GM12878 (cell line): Measurements from ENCODE around the gene TRAF7. TPM values are rescaled to one million over a fixed set of nuclear protein-coding genes. Genes with fewer than 3 reads are reported as not detected.

ENCODE experiments used
- ATF7 ChIP-seq: fragments of 450-650 bp; IDR thresholded peaks from 2 replicates; pipeline ENCODE4 v1.6.1; 2016; ENCODE audit warnings: low read depth, mild to moderate bottlenecking
- BHLHE40 ChIP-seq, 2 experiments: fragments of 450-650 bp in 1 of 2; IDR thresholded peaks; 2 replicates each; pipeline ENCODE4 v1.6.1; 2011 to 2017; ENCODE audit warnings: low read depth in 2 of 2, borderline replicate concordance in 1 of 2, improper control_type of control experiment in 1 of 2, low read length in 1 of 2, mild to moderate bottlenecking in 1 of 2
- CBX5 ChIP-seq: sonication (generic); IDR thresholded peaks from 2 replicates; pipeline ENCODE4 v1.6.1; 2016; ENCODE audit warnings: low read depth, moderate library complexity, mild to moderate bottlenecking, inconsistent platforms
- E4F1 ChIP-seq: fragments of 450-650 bp; IDR thresholded peaks from 2 replicates; pipeline ENCODE4 v1.6.1; 2018; ENCODE audit warnings: borderline replicate concordance, mild to moderate bottlenecking; ENCODE audit not compliant: partially characterized antibody
- HCFC1 ChIP-seq: fragments of 150-350 bp; IDR thresholded peaks from 2 replicates; pipeline ENCODE4 v1.6.1; 2014; ENCODE audit warnings: low read length
- HDAC6 ChIP-seq: fragments of 200-600 bp; sonication (generic); IDR thresholded peaks from one replicate; pipeline ENCODE4 v1.8.0; 2017; ENCODE audit warnings: antibody characterized with exemption; ENCODE audit not compliant: unreplicated experiment
- MEF2A ChIP-seq: IDR thresholded peaks from 2 replicates; pipeline ENCODE4 v1.6.1; 2011; ENCODE audit warnings: low read depth, mild to moderate bottlenecking, low read length, moderate library complexity; ENCODE audit not compliant: insufficient read depth
- NBN ChIP-seq: fragments of 450-650 bp; IDR thresholded peaks from 2 replicates; pipeline ENCODE4 v1.6.1; 2016
- NFYA ChIP-seq: IDR thresholded peaks from 2 replicates; pipeline ENCODE4 v1.6.1; 2011; ENCODE audit warnings: low read depth, mild to moderate bottlenecking, low read length, improper control_type of control experiment, borderline replicate concordance
- NFYB ChIP-seq: IDR thresholded peaks from 2 replicates; pipeline ENCODE4 v1.6.1; 2011; ENCODE audit warnings: low read depth, mild to moderate bottlenecking, low read length, improper control_type of control experiment, moderate library complexity; ENCODE audit not compliant: insufficient read depth
- POLR2A ChIP-seq: IDR thresholded peaks from 2 replicates; pipeline ENCODE4 v1.6.1; 2011; ENCODE audit warnings: low read depth, mild to moderate bottlenecking, low read length
- SIN3A ChIP-seq: IDR thresholded peaks from 2 replicates; pipeline ENCODE4 v1.6.1; 2012; ENCODE audit warnings: low read depth, low read length, improper control_type of control experiment
- TARDBP ChIP-seq: IDR thresholded peaks from 2 replicates; pipeline ENCODE4 v1.6.1; 2016; ENCODE audit warnings: borderline replicate concordance
- polyA plus RNA-seq, 11 experiments: library from polyadenylated mRNA; depleted of rRNA in 4 of 11; unstranded in 6 of 11; stranded (reverse) in 5 of 11; fragments of >200 nt; fragmentation: Nextera tagmentation in 4 of 11; fragmentation: Illumina TruSeq in 1 of 11; extraction: Ambion mirVana in 4 of 11; extraction: Trizol in 1 of 11; gene quantifications; 1 replicate in 1 of 11; 2 replicates in 10 of 11; pipeline versions ENCODE4 v1.2.1 to v1.2.3, GENCODE V29; 2011 to 2016; ENCODE audit warnings: inconsistent platforms in 2 of 11, missing spikeins in 2 of 11, low read depth in 1 of 11
- total RNA-seq, 4 experiments: library from RNA; depleted of rRNA in 3 of 4; stranded (reverse); fragments of >200 nt in 3 of 4; fragmentation: Illumina TruSeq in 1 of 4; extraction: Trizol in 1 of 4; gene quantifications; 2 replicates each; pipeline versions ENCODE4 v1.2.1 to v1.2.3, GENCODE V29; 2013 to 2021
- TF ChIP-seq, protein P1 (sequence below): fragments of 450-650 bp; IDR thresholded peaks from 2 replicates; pipeline ENCODE4 v1.6.1; 2016; ENCODE audit warnings: mild to moderate bottlenecking
- TF ChIP-seq, protein P2 (sequence below): IDR thresholded peaks from 2 replicates; pipeline ENCODE4 v1.6.1; 2012; ENCODE audit warnings: mild to moderate bottlenecking, low read depth, low read length
- TF ChIP-seq, protein P3 (sequence below): IDR thresholded peaks from 2 replicates; pipeline ENCODE4 v1.6.1; 2012; ENCODE audit warnings: low read depth, low read length, improper control_type of control experiment
- TF ChIP-seq, protein P4 (sequence below): fragments of 450-650 bp; formaldehyde crosslinking; IDR thresholded peaks from 2 replicates; pipeline ENCODE4 v1.5.0; 2022; ENCODE audit warnings: mild to moderate bottlenecking, missing genetic modification characterization

The TRAF7 gene
- total and polyA plus RNA-seq, 10 of the 15 experiments (the other 5 are each of a cell fraction or from before 2014, with no cell fraction given) = 0.61 to 87.0 (median 30.0) TPM

DNA sequence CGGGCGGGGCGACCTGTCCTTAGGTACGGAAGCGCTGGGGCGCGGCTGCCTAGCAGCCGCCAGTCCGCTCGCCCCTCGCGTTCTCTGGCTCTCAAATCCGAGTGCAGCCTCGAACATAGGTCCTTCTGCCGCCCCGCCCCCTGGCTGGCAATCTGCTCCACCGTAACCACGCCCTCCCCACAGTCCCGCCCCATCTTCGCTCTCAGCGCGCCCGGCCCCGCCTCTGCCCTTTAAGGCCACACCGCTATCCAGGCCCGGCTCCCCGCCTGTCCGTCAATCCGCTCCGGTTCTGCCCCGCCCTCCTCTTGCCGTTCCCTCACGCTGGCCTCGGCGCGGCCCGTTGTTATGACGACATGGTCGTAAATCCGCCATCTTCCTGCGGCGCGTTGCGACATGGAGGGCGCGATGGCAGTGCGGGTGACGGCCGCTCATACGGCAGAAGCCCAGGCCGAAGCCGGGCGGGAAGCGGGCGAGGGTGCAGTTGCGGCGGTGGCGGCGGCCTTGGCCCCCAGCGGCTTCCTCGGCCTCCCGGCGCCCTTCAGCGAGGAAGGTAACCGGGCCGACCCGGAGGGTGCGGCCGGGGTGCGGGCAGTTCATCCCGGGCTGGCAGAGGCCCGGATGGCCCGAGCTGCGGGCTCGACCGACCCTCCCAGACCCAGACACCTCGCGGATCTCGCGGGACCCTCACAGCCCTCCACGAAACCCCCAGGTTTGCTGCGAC lies 67.8 kb downstream of the TRAF7 start, which contains the start of gene E4F1 (continued):
- TF ChIP-seq, protein P1, sequence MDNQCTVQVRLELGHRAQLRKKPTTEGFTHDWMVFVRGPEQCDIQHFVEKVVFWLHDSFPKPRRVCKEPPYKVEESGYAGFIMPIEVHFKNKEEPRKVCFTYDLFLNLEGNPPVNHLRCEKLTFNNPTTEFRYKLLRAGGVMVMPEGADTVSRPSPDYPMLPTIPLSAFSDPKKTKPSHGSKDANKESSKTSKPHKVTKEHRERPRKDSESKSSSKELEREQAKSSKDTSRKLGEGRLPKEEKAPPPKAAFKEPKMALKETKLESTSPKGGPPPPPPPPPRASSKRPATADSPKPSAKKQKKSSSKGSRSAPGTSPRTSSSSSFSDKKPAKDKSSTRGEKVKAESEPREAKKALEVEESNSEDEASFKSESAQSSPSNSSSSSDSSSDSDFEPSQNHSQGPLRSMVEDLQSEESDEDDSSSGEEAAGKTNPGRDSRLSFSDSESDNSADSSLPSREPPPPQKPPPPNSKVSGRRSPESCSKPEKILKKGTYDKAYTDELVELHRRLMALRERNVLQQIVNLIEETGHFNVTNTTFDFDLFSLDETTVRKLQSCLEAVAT = no peak
- no peak for TF ChIP-seq NFYA
- peak; percentile 99 for TF ChIP-seq POLR2A
- TF ChIP-seq, protein P2, sequence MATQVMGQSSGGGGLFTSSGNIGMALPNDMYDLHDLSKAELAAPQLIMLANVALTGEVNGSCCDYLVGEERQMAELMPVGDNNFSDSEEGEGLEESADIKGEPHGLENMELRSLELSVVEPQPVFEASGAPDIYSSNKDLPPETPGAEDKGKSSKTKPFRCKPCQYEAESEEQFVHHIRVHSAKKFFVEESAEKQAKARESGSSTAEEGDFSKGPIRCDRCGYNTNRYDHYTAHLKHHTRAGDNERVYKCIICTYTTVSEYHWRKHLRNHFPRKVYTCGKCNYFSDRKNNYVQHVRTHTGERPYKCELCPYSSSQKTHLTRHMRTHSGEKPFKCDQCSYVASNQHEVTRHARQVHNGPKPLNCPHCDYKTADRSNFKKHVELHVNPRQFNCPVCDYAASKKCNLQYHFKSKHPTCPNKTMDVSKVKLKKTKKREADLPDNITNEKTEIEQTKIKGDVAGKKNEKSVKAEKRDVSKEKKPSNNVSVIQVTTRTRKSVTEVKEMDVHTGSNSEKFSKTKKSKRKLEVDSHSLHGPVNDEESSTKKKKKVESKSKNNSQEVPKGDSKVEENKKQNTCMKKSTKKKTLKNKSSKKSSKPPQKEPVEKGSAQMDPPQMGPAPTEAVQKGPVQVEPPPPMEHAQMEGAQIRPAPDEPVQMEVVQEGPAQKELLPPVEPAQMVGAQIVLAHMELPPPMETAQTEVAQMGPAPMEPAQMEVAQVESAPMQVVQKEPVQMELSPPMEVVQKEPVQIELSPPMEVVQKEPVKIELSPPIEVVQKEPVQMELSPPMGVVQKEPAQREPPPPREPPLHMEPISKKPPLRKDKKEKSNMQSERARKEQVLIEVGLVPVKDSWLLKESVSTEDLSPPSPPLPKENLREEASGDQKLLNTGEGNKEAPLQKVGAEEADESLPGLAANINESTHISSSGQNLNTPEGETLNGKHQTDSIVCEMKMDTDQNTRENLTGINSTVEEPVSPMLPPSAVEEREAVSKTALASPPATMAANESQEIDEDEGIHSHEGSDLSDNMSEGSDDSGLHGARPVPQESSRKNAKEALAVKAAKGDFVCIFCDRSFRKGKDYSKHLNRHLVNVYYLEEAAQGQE = no peak
- TF ChIP-seq SIN3A = peak; percentile 70; the same call in 1 of the 2 replicates
- peak in 1 of 2 experiments; percentile 31; a peak in 1 of 4 replicates for TF ChIP-seq BHLHE40 (IDR thresholded peaks at IDR 0.05; ENCODE audit: borderline replicate concordance in 1 of 2, low read depth in 2 of 2, low read length in 1 of 2)
- TF ChIP-seq HDAC6 = no peak
- TF ChIP-seq NBN = no peak
- TF ChIP-seq TARDBP = peak; percentile 44; the same call in 1 of the 2 replicates
- TF ChIP-seq MEF2A = 0 out of 2 replicates have a peak, but pooled peaks have one; percentile 16
- TF ChIP-seq, protein P3, sequence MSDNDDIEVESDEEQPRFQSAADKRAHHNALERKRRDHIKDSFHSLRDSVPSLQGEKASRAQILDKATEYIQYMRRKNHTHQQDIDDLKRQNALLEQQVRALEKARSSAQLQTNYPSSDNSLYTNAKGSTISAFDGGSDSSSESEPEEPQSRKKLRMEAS = peak; percentile 89; the same call in 1 of the 2 replicates
- no peak for TF ChIP-seq CBX5
- TF ChIP-seq NFYB = peak; percentile 20; the same call in 1 of the 2 replicates
- TF ChIP-seq ATF7 = peak; percentile 90
- TF ChIP-seq, protein P4, sequence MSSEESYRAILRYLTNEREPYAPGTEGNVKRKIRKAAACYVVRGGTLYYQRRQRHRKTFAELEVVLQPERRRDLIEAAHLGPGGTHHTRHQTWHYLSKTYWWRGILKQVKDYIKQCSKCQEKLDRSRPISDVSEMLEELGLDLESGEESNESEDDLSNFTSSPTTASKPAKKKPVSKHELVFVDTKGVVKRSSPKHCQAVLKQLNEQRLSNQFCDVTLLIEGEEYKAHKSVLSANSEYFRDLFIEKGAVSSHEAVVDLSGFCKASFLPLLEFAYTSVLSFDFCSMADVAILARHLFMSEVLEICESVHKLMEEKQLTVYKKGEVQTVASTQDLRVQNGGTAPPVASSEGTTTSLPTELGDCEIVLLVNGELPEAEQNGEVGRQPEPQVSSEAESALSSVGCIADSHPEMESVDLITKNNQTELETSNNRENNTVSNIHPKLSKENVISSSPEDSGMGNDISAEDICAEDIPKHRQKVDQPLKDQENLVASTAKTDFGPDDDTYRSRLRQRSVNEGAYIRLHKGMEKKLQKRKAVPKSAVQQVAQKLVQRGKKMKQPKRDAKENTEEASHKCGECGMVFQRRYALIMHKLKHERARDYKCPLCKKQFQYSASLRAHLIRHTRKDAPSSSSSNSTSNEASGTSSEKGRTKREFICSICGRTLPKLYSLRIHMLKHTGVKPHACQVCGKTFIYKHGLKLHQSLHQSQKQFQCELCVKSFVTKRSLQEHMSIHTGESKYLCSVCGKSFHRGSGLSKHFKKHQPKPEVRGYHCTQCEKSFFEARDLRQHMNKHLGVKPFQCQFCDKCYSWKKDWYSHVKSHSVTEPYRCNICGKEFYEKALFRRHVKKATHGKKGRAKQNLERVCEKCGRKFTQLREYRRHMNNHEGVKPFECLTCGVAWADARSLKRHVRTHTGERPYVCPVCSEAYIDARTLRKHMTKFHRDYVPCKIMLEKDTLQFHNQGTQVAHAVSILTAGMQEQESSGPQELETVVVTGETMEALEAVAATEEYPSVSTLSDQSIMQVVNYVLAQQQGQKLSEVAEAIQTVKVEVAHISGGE (CRISPR knock-in tag) = no peak; the same call in 1 of the 2 replicates
- TF ChIP-seq E4F1 = peak; percentile 99
- TF ChIP-seq HCFC1 = peak; percentile 68
